CD4-positive, CD25-positive, alpha-beta regulatory T cell (primary cell): Measurements from ENCODE around the gene MAP3K4. TPM values are rescaled to one million over a fixed set of nuclear protein-coding genes. Genes with fewer than 3 reads are reported as not detected.

ENCODE experiments used
- ATAC-seq, 2 donors: fragments of 150-1000 bp; cut with Tn5 transposase; one replicate each; pipeline ENCODE4 v1.10.0; 2021; ENCODE audit warnings: low read depth in 2 of 2, moderate number of reproducible peaks in 2 of 2, moderate library complexity in 1 of 2
- DNase-seq, 3 donors: peaks; one replicate each; pipeline versions ENCODE4 v3.0.0 to v3.0.0-alpha.2; 2012 to 2022; ENCODE audit warnings: mixed read lengths in 1 of 3
- H3K27ac ChIP-seq: one replicate; pipeline ENCODE4 v1.7.0; 2013; ENCODE audit warnings: mild to moderate bottlenecking, low read length; ENCODE audit not compliant: insufficient read depth, poor library complexity, severe bottlenecking
- H3K27me3 ChIP-seq: one replicate; pipeline ENCODE4 v1.7.0; 2013; ENCODE audit warnings: low read length; ENCODE audit not compliant: control insufficient read depth, insufficient read depth
- H3K36me3 ChIP-seq: one replicate; pipeline ENCODE4 v1.7.0; 2013; ENCODE audit warnings: mild to moderate bottlenecking, low read length, moderate library complexity; ENCODE audit not compliant: control insufficient read depth, insufficient read depth
- H3K4me1 ChIP-seq: 2 replicates; pipeline ENCODE4 v1.7.0; 2013; ENCODE audit warnings: mild to moderate bottlenecking, low read length; ENCODE audit not compliant: insufficient read depth, control insufficient read depth, poor library complexity, severe bottlenecking
- H3K4me3 ChIP-seq: one replicate; pipeline ENCODE4 v1.7.0; 2013; ENCODE audit warnings: low read depth, mild to moderate bottlenecking, low read length, moderate library complexity
- H3K9me3 ChIP-seq, 2 experiments: 1 replicate in 1 of 2; 2 replicates in 1 of 2; pipeline ENCODE4 v1.7.0; 2013; ENCODE audit warnings: low read length in 2 of 2, mild to moderate bottlenecking in 1 of 2, moderate library complexity in 1 of 2; ENCODE audit not compliant: control insufficient read depth in 2 of 2
- H3K27ac Mint-ChIP-seq, 3 donors: one replicate each; pipeline ENCODE4 v1.8.0; 2020 to 2022; ENCODE audit warnings: mild to moderate bottlenecking in 3 of 3, mixed read lengths in 3 of 3, moderate library complexity in 2 of 3
- H3K27me3 Mint-ChIP-seq: one replicate; pipeline ENCODE4 v1.8.0; 2022; ENCODE audit warnings: mild to moderate bottlenecking, mixed read lengths
- H3K36me3 Mint-ChIP-seq: one replicate; pipeline ENCODE4 v1.8.0; 2020; ENCODE audit warnings: mixed read lengths
- H3K4me1 Mint-ChIP-seq, 4 donors: one replicate each; pipeline ENCODE4 v1.8.0; 2020 to 2022; ENCODE audit warnings: mixed read lengths in 4 of 4, mild to moderate bottlenecking in 1 of 4
- H3K4me3 Mint-ChIP-seq, 4 donors: one replicate each; pipeline ENCODE4 v1.8.0; 2020 to 2022; ENCODE audit warnings: mild to moderate bottlenecking in 4 of 4, mixed read lengths in 4 of 4, moderate library complexity in 3 of 4
- H3K9me3 Mint-ChIP-seq, 7 donors: one replicate each; pipeline ENCODE4 v1.8.0; 2020 to 2022; ENCODE audit warnings: mixed read lengths in 7 of 7, mild to moderate bottlenecking in 3 of 7, moderate library complexity in 2 of 7
- polyA plus RNA-seq, 4 donors: library from polyadenylated mRNA; unstranded; fragments of 300-500 nt; fragmentation: Illumina TruSeq; gene quantifications; one replicate each; pipeline ENCODE4 v1.2.3, GENCODE V29; 2021
- total RNA-seq: library from RNA; stranded (reverse); gene quantifications from one replicate; pipeline ENCODE4 v1.2.3, GENCODE V29; 2022

Gene MAP3K4
- total and polyA plus RNA-seq, 5 donors from 2014 or later = 7.1 to 61.5 (median 12.8) TPM

- no peaks in the 10 kb centered on the region for H3K9me3 ChIP-seq
- Mint-ChIP-seq H3K4me3 (no peak overlapping the region), H3K9me3 (no peaks in the 10 kb centered on the region), H3K27ac (no peak overlapping the region), H3K36me3 (peaks cover 7% of the 10 kb centered on the region), H3K4me1 (peaks cover 8 to 72% (median 56%) of the 10 kb centered on the region in 4 donors), H3K27me3 (no peaks in the 10 kb centered on the region)
- no peak for DNase-seq
- no peak for ATAC-seq
- peaks cover 2% of the 10 kb centered on the region for H3K36me3 ChIP-seq
- H3K27ac ChIP-seq = no peak overlapping the region
- H3K27me3 ChIP-seq = no peaks in the 10 kb centered on the region
- no peak overlapping the region for H3K4me3 ChIP-seq
- peaks cover 13% of the 10 kb centered on the region for H3K4me1 ChIP-seq
Observed at GRCh38 chr6:160998217-160998616, 6.6 kb downstream of the MAP3K4 start.

DNA sequence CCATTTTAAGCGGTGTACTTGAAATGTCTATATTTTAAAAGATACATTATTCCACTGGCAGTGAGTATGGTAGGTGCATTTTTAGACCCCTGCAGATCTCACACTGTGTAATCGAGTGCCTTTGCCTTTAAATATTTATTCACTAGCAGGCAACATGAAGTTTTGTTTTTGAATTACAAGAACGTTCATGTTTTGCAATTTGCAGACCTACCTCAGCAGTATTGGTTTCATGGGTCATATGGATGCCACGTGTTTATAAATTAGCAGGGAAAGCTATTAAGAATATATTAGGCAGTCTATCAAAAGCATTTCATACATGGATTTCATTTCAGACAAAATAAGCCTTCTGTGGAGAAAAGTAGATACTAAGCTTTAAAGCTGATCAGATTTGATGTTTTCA lies 7.2 kb downstream of the MAP3K4 start:
- Histone ChIP-seq H3K4me3 (no peak overlapping the region), H3K4me1 (peaks cover 8% of the 10 kb centered on the region), H3K27me3 (no peaks in the 10 kb centered on the region), H3K36me3 (peaks cover 2% of the 10 kb centered on the region), H3K9me3 (no peaks in the 10 kb centered on the region), H3K27ac (no peak overlapping the region)
- ATAC-seq (no peak), DNase-seq (no peak)
- Mint-ChIP-seq H3K4me3 (no peak overlapping the region), H3K36me3 (peaks cover 7% of the 10 kb centered on the region), H3K27me3 (no peaks in the 10 kb centered on the region), H3K4me1 (peaks cover 8 to 70% (median 55%) of the 10 kb centered on the region in 4 donors), H3K27ac (no peak overlapping the region), H3K9me3 (no peaks in the 10 kb centered on the region)

- Histone ChIP-seq H3K4me1 (peaks cover 8% of the 10 kb centered on the region), H3K4me3 (no peak overlapping the region), H3K27me3 (no peaks in the 10 kb centered on the region), H3K9me3 (no peaks in the 10 kb centered on the region), H3K27ac (no peak overlapping the region), H3K36me3 (peaks cover 2% of the 10 kb centered on the region)
- ATAC-seq (no peak), DNase-seq (no peak)
- H3K4me3 Mint-ChIP-seq = no peak overlapping the region
- H3K36me3 Mint-ChIP-seq = peaks cover 7% of the 10 kb centered on the region
- no peak overlapping the region for H3K27ac Mint-ChIP-seq
- H3K9me3 Mint-ChIP-seq = no peaks in the 10 kb centered on the region
- peaks cover 8 to 66% (median 52%) of the 10 kb centered on the region in 4 donors for H3K4me1 Mint-ChIP-seq
- H3K27me3 Mint-ChIP-seq = no peaks in the 10 kb centered on the region
Observed at GRCh38 chr6:160999516-160999915, 7.9 kb downstream of the MAP3K4 start.

GRCh38 chr6:161000632-161001031 lies 9.1 kb downstream of the MAP3K4 start:
- Histone ChIP-seq H3K4me3 (no peak overlapping the region), H3K4me1 (peaks cover 8% of the 10 kb centered on the region), H3K27me3 (no peaks in the 10 kb centered on the region), H3K36me3 (peaks cover 2% of the 10 kb centered on the region), H3K27ac (no peak overlapping the region), H3K9me3 (no peaks in the 10 kb centered on the region)
- H3K36me3 Mint-ChIP-seq = peaks cover 7% of the 10 kb centered on the region
- no peak overlapping the region for H3K27ac Mint-ChIP-seq
- H3K4me3 Mint-ChIP-seq = no peak overlapping the region
- no peaks in the 10 kb centered on the region for H3K9me3 Mint-ChIP-seq
- DNase-seq = no peak
- H3K27me3 Mint-ChIP-seq = no peaks in the 10 kb centered on the region
- ATAC-seq = no peak
- peaks cover 8 to 56% (median 46%) of the 10 kb centered on the region in 4 donors for H3K4me1 Mint-ChIP-seq

GRCh38 chr6:161001421-161001820 lies 9.9 kb downstream of the MAP3K4 start:
- Mint-ChIP-seq H3K9me3 (no peaks in the 10 kb centered on the region), H3K4me1 (peaks cover 11 to 51% (median 42%) of the 10 kb centered on the region in 4 donors), H3K27ac (peak overlapping the region in 1 of 3 donors; percentile 38), H3K27me3 (no peaks in the 10 kb centered on the region), H3K4me3 (no peak overlapping the region), H3K36me3 (peaks cover 7% of the 10 kb centered on the region)
- Histone ChIP-seq H3K4me3 (no peak overlapping the region), H3K9me3 (no peaks in the 10 kb centered on the region), H3K4me1 (peaks cover 8% of the 10 kb centered on the region), H3K27ac (no peak overlapping the region), H3K27me3 (no peaks in the 10 kb centered on the region), H3K36me3 (peaks cover 2% of the 10 kb centered on the region)
- DNase-seq (no peak), ATAC-seq (no peak)

DNA sequence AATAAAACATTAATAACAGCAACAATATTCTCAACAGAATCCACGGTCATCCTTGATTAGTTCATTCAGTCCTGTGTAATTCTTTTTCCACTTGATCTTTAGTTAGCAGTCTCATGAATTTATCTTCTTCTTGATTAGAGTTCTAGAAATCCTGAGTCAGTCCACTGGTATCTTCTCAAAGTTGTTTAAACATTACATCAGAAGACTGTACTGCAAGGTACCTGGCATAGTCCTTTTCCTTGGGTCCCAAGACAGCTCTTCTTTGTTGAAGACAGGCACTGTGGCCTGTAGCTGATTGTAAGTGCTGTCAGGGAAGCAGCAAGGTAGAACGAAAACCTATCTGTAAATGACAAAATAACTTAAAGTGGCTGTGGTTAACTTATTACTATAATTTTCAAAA lies 11.8 kb downstream of the MAP3K4 start:
- no peak overlapping the region for H3K27ac Mint-ChIP-seq
- Histone ChIP-seq H3K4me1 (peaks cover 5% of the 10 kb centered on the region), H3K27ac (no peak overlapping the region), H3K4me3 (no peak overlapping the region), H3K36me3 (no peaks in the 10 kb centered on the region), H3K9me3 (no peaks in the 10 kb centered on the region), H3K27me3 (no peaks in the 10 kb centered on the region)
- no peaks in the 10 kb centered on the region for H3K9me3 Mint-ChIP-seq
- ATAC-seq (no peak), DNase-seq (no peak)
- no peak overlapping the region for H3K4me3 Mint-ChIP-seq
- no peaks in the 10 kb centered on the region for H3K27me3 Mint-ChIP-seq
- peaks cover 17 to 44% (median 34%) of the 10 kb centered on the region in 4 donors for H3K4me1 Mint-ChIP-seq
- H3K36me3 Mint-ChIP-seq = peaks cover 3% of the 10 kb centered on the region

GRCh38 chr6:161008245-161008644 lies 16.7 kb downstream of the MAP3K4 start:
- no peaks in the 10 kb centered on the region for H3K36me3 Mint-ChIP-seq
- no peaks in the 10 kb centered on the region for H3K4me1 ChIP-seq
- ATAC-seq (no peak), DNase-seq (no peak)
- no peak overlapping the region for H3K27ac Mint-ChIP-seq
- no peaks in the 10 kb centered on the region for H3K27me3 ChIP-seq
- peaks cover 24 to 44% (median 27%) of the 10 kb centered on the region in 4 donors for H3K4me1 Mint-ChIP-seq
- no peak overlapping the region for H3K4me3 ChIP-seq
- no peaks in the 10 kb centered on the region for H3K9me3 Mint-ChIP-seq
- no peak overlapping the region for H3K27ac ChIP-seq
- no peaks in the 10 kb centered on the region for H3K27me3 Mint-ChIP-seq
- H3K4me3 Mint-ChIP-seq = no peak overlapping the region
- no peaks in the 10 kb centered on the region for H3K36me3 ChIP-seq
- H3K9me3 ChIP-seq = no peaks in the 10 kb centered on the region

- Mint-ChIP-seq H3K4me1 (peaks cover 19 to 54% (median 33%) of the 10 kb centered on the region in 4 donors), H3K27me3 (no peaks in the 10 kb centered on the region), H3K9me3 (no peaks in the 10 kb centered on the region), H3K27ac (no peak overlapping the region), H3K4me3 (no peak overlapping the region), H3K36me3 (no peaks in the 10 kb centered on the region)
- no peak overlapping the region for H3K27ac ChIP-seq
- no peaks in the 10 kb centered on the region for H3K27me3 ChIP-seq
- H3K36me3 ChIP-seq = no peaks in the 10 kb centered on the region
- H3K4me1 ChIP-seq = no peaks in the 10 kb centered on the region
- H3K4me3 ChIP-seq = no peak overlapping the region
- DNase-seq = no peak
- ATAC-seq = no peak
- no peaks in the 10 kb centered on the region for H3K9me3 ChIP-seq
Observed at GRCh38 chr6:161009991-161010390, 18.4 kb downstream of the MAP3K4 start.
